Measurements from ENCODE around the gene MB21D2.

MB21D2 gene

GRCh38 chr3:192927016-192927415 is 9.4 kb upstream of the MB21D2 start:
- no peak for DNase-seq
- intact Hi-C loops (cut with DNase I): no loop called here

GRCh38 chr3:192923731-192924130 is 6.1 kb upstream of the MB21D2 start:
- no peak for DNase-seq
- intact Hi-C loops (cut with DNase I): no loop called here

- DNase-seq: no peak
- intact Hi-C loops (cut with DNase I): no loop called here
Observed at GRCh38 chr3:192921793-192922192, 4.1 kb upstream of the MB21D2 start.

GRCh38 chr3:192920411-192920810 is 2.8 kb upstream of the MB21D2 start:
- intact Hi-C loops (cut with DNase I): no loop called here
- no peak for DNase-seq

GRCh38 chr3:192919901-192920300 is 2.2 kb upstream of the MB21D2 start:
- intact Hi-C loops (cut with DNase I): loop anchor here (5.0 to 10.0 kb wide), 2 partner anchors 195 to 672 kb away; partner anchors contain the start of genes FGF12 and OPA1
- no peak for DNase-seq

GRCh38 chr3:192918275-192918588 is 576 bp upstream of the MB21D2 start:
- peak in 1 of 10 donors; percentile 90 for DNase-seq
- intact Hi-C loops (cut with DNase I): loop anchor here (5.0 to 10.0 kb wide), 2 partner anchors 193 to 674 kb away; partner anchors contain the start of genes FGF12 and OPA1

- DNase-seq: peak; percentile 38 to 94 (median 70)
- intact Hi-C loops (cut with DNase I): loop anchor here (2.0 to 10.0 kb wide), 3 partner anchors 100 to 675 kb away; partner anchors contain the start of genes FGF12 and OPA1
Observed at GRCh38 chr3:192917028-192917403, 640 bp downstream of the MB21D2 start.

GRCh38 chr3:192916371-192917027 is 1.2 kb downstream of the MB21D2 start:
- intact Hi-C loops (cut with DNase I): loop anchor here (2.0 to 10.0 kb wide), 3 partner anchors 100 to 676 kb away; partner anchors contain the start of genes FGF12 and OPA1
- peak in 7 of 10 donors; percentile 7 to 80 (median 37) for DNase-seq

- no peak for DNase-seq
- intact Hi-C loops (cut with DNase I): loop anchor here (2.0 to 10.0 kb wide), 3 partner anchors 99 to 677 kb away; partner anchors contain the start of genes FGF12 and OPA1
Observed at GRCh38 chr3:192915722-192916121, 1.9 kb downstream of the MB21D2 start.

- peak in 5 of 10 donors; percentile 20 to 39 (median 28) for DNase-seq
- intact Hi-C loops (cut with DNase I): loop anchor here (5.0 to 10.0 kb wide), 2 partner anchors 191 to 677 kb away; partner anchors contain the start of genes FGF12 and OPA1
Observed at GRCh38 chr3:192915304-192915703, 2.4 kb downstream of the MB21D2 start.

- intact Hi-C loops (cut with DNase I): loop anchor here (5.0 to 10.0 kb wide), 2 partner anchors 190 to 677 kb away; partner anchors contain the start of genes FGF12 and OPA1
Observed at GRCh38 chr3:192914848-192915247, 2.8 kb downstream of the MB21D2 start.

GRCh38 chr3:192913540-192913939 is 4.1 kb downstream of the MB21D2 start:
- DNase-seq: no peak
- intact Hi-C loops (cut with DNase I): loop anchor here (10.0 kb wide), 1 partner anchor 189 kb away; the partner anchor contains the start of gene FGF12

More at GRCh38 chr3:192914848-192915247, 2.8 kb downstream of the MB21D2 start:
- DNase-seq: no peak

- DNase-seq: no peak
- intact Hi-C loops (cut with DNase I): loop anchor here (10.0 kb wide), 1 partner anchor 186 kb away; the partner anchor contains the start of gene FGF12
Observed at GRCh38 chr3:192911293-192911692, 6.4 kb downstream of the MB21D2 start.

- intact Hi-C loops (cut with DNase I): no loop called here
- no peak for DNase-seq
Observed at GRCh38 chr3:192907784-192908183, 9.9 kb downstream of the MB21D2 start.

GRCh38 chr3:192906940-192907339 is 10.7 kb downstream of the MB21D2 start:
- DNase-seq: no peak
- intact Hi-C loops (cut with DNase I): no loop called here

GRCh38 chr3:192905980-192906678 is 11.5 kb downstream of the MB21D2 start:
- intact Hi-C loops (cut with DNase I): no loop called here
- no peak for DNase-seq

- no peak for DNase-seq
- intact Hi-C loops (cut with DNase I): no loop called here
Observed at GRCh38 chr3:192904632-192905289, 12.9 kb downstream of the MB21D2 start.

GRCh38 chr3:192902549-192902948 is 15.1 kb downstream of the MB21D2 start:
- intact Hi-C loops (cut with DNase I): no loop called here
- no peak for DNase-seq

GRCh38 chr3:192901435-192901834 is 16.2 kb downstream of the MB21D2 start:
- intact Hi-C loops (cut with DNase I): no loop called here
- no peak for DNase-seq

- intact Hi-C loops (cut with DNase I): no loop called here
- no peak for DNase-seq
Observed at GRCh38 chr3:192899540-192899982, 18.1 kb downstream of the MB21D2 start.

- intact Hi-C loops (cut with DNase I): no loop called here
- no peak for DNase-seq
Observed at GRCh38 chr3:192897005-192897404, 20.7 kb downstream of the MB21D2 start.

Data from posterior cingulate gyrus (tissue), 11 donors.